Upper lobe of right lung (tissue), 1 donor: ENCODE results near the gene CYP2A6. TPM values are rescaled to one million over a fixed set of nuclear protein-coding genes. Genes with fewer than 3 reads are reported as not detected.

ENCODE experiments used
- ATAC-seq: fragments of 200-7000 bp; cut with Tn5 transposase; one replicate; pipeline ENCODE4 v1.9.1; 2020; ENCODE audit warnings: mild to moderate bottlenecking, moderate library complexity
- DNase-seq: peaks from one replicate; pipeline ENCODE4 v3.0.0-alpha.2; 2020
- H3K27ac ChIP-seq: fragments of 200-600 bp; one replicate; pipeline ENCODE4 v1.8.0; 2022
- H3K27me3 ChIP-seq: fragments of 200-600 bp; one replicate; pipeline ENCODE4 v1.8.0; 2022; ENCODE audit warnings: mild to moderate bottlenecking
- H3K36me3 ChIP-seq: fragments of 200-600 bp; one replicate; pipeline ENCODE4 v1.8.0; 2022
- H3K4me1 ChIP-seq: fragments of 200-600 bp; one replicate; pipeline ENCODE4 v1.8.0; 2022
- H3K4me3 ChIP-seq: fragments of 200-600 bp; one replicate; pipeline ENCODE4 v1.8.0; 2022; ENCODE audit warnings: mild to moderate bottlenecking
- H3K9me3 ChIP-seq: fragments of 200-600 bp; one replicate; pipeline ENCODE4 v1.8.0; 2022
- CTCF ChIP-seq: fragments of 200-600 bp; IDR thresholded peaks from one replicate; pipeline ENCODE4 v1.8.0; 2022; ENCODE audit warnings: antibody characterized with exemption
- intact Hi-C: fragments of 100-400 bp; cut with DNase I; formaldehyde crosslinking; loops from one replicate; pipeline ENCODE4 v1.11.0; 2022
- total RNA-seq: library from RNA; stranded (reverse); fragmentation: NEBNext Ultra II Directional; extraction: Animal tissue kit (Norgen Biotek cat#: 25700); gene quantifications from one replicate; pipeline ENCODE4 v1.2.1, GENCODE V29; 2021
- donor health status: DM: no; HTN: yes; CAD: no; lungs with severe emphysema.

Gene CYP2A6
- total RNA-seq, 1 donor from 2014 or later = not detected

- ATAC-seq (no peak), DNase-seq (no peak)
- Histone ChIP-seq H3K4me1 (peaks cover 40% of the 10 kb centered on the region), H3K27ac (peak overlapping the region; percentile 91), H3K27me3 (no peaks in the 10 kb centered on the region), H3K4me3 (peak overlapping the region; percentile 56), H3K36me3 (peaks cover 19% of the 10 kb centered on the region), H3K9me3 (no peaks in the 10 kb centered on the region)
- intact Hi-C loops = no loop called here
- no peak for TF ChIP-seq CTCF
Measured at GRCh38 chr19:40797166-40797962, 52.9 kb downstream of the CYP2A6 start.

Other genes starting within 250 kb of the CYP2A6 start
- 430 TPM for gene LTBP4, start 249.1 kb downstream of the CYP2A6 start, total RNA-seq
- 19.5 TPM for gene NUMBL, start 159.8 kb downstream of the CYP2A6 start, total RNA-seq
- gene COQ8B, start 133.6 kb downstream of the CYP2A6 start, total RNA-seq = 43.6 TPM
- 51.6 TPM for gene ITPKC, start 133.3 kb downstream of the CYP2A6 start, total RNA-seq
- 18.5 TPM for gene ACTMAP, start 100.0 kb downstream of the CYP2A6 start, total RNA-seq
- 51.7 TPM for gene SNRPA, start 99.2 kb downstream of the CYP2A6 start, total RNA-seq
- not detected for gene MIA, start 74.9 kb downstream of the CYP2A6 start, total RNA-seq
- 45.4 TPM for gene RAB4B, start 72.2 kb downstream of the CYP2A6 start, total RNA-seq
- gene EGLN2, start 51.3 kb downstream of the CYP2A6 start, total RNA-seq = 173 TPM
- gene CYP2A7, start 31.8 kb upstream of the CYP2A6 start, total RNA-seq = 1.7 TPM
- 1.9 TPM for gene CYP2B6, start 140.8 kb upstream of the CYP2A6 start, total RNA-seq
- gene CYP2A13, start 238.0 kb upstream of the CYP2A6 start, total RNA-seq = not detected